Measurements from ENCODE around the gene GRAP2.

The GRAP2 gene

DNA sequence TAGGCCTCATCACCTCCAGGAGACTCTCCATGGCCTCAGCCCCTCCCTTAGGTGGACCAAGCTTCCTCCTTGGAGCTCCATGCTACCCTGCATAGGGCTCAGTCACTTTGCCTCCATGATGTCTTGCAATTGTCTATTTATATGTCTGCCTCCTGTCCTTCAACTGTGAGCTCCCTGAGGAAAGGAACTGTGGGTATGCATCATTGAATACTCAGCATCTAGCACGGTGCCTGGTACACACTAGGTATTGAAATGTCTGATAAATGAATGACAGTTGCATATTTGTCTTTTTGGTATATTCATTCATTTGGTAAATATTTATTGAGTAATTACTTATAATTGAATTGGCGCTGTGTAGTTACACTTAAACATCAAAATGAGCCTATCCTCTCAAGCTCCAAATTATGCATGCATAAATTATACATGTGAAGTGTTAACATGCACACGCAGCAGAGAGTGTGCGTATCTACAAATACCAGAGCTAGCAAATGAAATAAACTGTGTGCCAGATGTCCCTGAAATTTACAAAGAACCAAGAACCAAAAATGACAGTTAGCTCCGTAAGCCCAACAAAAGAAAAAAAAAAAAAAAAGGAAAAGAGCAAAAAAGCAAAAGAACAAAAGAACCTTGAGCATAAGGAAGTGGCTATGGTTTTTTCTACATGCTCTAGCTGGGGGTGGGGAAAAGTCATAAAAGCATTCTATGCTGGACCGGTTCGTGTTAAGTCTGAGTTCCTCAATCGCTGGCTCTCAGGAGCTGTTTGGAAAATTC, 25.2 kb downstream of the GRAP2 start:
- DNase-seq = no peak

DNA sequence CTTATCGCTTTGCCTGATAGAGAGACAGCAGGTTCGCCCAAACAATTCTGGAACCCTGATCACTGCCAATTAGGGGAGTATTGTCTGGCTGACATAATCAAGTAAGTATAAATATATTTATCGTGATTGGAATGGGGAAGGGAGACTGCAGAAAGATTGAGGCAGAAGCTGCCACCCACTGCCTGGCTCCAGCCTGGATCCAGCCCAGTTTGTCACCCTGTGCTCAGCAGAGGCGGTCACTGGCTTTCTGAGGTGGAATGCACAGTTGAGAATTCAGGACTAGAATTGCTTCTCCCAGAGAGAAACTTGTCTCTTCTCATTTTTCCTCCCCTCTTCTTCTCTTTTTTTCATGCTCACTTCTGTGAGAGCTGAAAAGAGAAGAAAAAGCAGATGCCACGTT, 25.9 kb downstream of the GRAP2 start:
- no peak for DNase-seq

DNA sequence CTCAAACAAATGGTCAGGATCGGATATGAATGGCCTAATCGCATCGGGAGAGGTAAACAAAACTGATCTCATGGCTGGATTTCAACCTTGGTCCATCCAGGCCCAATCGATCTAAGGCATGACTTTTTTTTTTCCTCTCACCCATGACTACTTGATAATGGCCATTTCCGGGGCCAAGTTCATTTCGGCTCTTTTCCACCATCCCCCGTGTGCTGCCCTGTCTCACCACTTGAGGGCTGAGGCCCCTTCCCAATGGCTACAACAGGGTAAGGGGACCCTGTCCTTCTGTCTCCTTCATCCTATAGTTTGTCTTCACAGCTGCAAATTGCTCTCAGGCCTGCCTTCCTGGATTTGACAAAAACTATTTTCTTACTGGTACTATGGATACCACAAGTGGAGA, 26.7 kb downstream of the GRAP2 start:
- no peak for DNase-seq

DNA sequence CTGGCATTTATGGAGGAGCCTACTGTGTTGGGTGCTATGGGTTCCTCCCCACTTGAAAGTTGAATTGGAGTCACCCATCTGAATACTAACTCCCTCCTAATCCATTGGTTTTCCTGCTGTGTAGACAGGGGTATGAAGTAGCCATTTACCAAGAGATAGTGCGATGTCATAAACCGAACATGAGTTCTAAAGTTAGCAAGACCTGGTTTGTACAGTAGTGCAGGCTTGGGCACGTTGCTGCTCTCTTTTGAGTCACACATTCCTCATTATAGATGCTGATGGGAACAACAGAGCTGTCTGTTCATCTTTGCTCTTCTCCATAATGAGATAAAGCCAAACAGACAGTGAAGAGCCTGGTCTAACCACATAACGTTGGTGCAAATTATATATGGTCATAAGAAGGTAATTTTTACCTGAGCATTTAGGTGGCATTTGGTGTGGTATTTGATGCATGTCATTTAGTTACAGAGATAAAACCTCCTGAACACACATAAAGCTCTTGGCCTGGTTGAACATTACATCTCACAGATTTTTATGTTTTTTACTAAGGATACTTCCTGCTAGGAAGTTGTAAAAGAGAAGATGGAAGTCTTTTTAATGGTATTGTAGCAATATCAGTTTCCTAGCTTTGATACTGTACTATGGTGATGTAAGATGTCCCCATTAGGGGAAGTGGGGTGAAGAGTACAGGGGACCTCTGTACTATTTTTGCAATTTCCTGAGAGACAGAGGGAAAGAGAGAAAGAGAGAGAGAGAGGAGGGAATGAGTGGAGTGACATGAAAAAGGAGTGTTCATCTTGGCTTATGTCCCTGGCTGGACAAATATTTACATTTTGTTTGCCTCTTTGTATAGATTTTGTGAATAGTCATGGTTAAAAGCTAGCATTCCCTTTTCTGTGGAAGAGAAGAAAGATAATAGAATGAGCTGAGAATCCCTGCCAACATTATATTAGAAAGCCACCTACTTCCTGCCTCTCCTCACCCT, 27.9 kb downstream of the GRAP2 start:
- no peak for DNase-seq

DNA sequence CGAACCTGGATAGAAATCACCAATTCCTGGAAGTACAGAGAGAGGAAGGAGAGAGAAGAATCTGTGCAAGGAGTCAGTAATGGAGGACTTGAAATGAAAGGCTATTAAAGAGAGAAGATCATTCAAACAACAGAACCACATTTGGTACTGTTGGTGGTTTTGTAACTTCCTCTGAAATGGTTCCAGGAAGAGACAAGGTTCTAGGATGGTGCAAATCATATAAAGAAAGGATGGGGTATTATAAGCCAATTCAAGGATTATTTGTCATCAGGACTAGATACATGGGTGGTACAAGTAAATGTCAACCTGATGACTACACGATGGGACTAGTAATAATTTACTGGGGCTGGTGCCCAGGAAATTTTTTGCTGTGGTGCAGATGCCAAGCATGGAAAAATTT, 30.4 kb downstream of the GRAP2 start:
- DNase-seq = no peak

DNA sequence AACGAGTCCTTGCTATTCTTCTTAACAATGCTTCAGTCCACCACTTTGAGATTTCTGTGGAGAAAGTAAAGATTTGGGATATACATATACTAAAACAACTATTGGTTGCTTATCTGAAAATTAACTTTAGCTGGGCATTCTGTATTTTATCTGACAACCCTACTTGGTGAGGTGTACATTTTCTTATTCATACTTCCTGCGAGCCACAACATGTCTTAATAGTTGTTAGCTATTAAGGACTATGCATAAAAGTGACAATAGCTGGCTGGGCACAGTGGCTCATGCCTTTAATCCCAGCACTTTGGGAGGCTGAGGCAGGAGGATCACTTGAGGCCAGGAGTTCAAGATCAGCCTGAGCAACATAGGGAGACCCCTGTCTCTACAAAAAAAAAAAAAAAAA, 31.3 kb downstream of the GRAP2 start:
- no peak for DNase-seq

DNA sequence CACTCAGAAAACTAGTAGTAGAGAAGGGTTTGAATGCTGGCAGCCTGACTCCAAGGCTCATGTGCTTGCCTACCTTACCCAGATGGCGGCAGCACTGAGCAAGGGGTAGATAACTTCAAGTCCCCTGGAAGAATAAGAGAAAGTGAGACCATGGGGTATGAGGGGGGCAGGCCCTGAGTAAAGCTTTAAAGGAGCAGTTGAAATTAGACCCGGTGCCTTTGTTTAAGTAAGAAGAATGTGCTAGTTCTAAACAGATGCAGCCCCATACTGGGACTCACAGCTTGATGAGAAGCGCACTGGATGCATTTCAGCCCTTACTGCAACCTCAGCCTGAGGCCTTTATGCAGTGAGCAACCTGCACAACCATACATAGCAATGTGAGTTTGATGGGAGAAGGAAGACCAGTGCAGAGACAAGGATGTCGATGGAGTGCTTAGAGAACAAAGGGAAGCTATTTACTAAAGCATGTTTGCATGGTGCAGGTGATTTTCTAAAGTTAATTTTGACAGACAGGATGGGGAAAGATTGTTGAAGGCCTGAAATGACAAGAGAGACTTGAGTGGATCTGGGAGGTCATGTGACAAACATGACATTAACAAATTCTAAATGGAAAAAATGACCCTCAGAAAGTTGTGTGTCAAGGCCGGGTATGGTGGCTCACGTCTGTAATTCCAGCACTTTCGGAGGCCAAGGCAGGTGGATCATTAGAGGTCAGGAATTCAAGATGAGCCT, 32.2 kb downstream of the GRAP2 start:
- DNase-seq = peak; percentile 7

DNA sequence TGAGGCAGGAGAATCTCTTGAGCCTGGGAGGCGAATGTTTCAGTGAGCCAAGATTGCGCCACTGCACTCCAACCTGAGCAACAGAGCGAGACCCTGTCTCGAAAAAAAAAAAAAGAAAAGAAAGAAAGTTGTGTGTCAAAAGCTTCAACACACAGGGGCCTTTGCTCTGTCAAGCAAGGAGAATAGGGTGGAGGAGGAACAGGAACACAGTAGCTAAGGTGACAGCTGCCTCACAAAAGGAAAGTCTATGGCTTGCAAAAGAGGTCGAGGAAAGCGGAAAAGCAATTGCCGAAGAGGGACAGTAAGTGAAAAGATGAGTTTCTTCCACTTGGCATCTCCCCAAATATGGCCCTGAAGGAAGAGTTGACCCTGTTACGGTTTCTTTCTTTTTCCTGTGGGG, 32.9 kb downstream of the GRAP2 start:
- no peak for DNase-seq

DNA sequence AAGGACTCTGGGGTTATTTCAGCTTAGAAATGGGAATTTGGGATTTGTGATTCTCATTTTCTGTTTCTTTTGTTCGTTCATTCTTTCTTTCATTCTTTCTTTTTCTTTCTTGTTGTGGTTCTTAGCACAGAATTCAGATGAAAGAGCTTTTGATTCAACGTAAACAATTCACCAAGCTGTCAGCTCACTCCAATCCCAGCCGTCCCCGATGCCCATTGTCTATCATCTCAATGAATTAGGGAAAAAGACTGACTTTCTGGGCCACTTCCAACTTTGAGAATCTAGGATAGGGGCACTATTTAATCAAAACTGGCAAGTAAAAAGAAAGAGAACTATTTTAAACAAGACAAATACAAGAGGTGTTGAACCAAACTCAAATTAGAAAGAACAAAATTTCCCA, 34.2 kb downstream of the GRAP2 start:
- no peak for DNase-seq

DNA sequence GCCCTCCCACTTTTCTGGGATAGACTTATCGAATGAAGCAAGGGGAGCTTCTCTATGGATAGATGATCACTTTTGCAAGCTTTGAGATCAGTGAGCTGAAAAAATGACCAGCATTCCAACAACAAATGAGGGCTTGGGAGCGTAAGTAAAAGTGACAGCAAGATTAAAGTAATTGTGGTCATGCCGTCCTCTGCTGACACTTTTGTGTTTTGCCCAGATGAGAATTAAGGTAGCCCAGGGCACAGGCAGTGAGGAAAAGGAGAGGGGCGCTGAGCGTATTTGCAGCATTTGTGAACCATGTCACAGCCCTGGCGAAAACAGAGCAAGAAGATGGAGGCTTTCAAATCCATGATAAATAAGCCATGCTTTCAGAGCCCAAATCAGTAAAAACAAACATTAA, 34.7 kb downstream of the GRAP2 start:
- no peak for DNase-seq

DNA sequence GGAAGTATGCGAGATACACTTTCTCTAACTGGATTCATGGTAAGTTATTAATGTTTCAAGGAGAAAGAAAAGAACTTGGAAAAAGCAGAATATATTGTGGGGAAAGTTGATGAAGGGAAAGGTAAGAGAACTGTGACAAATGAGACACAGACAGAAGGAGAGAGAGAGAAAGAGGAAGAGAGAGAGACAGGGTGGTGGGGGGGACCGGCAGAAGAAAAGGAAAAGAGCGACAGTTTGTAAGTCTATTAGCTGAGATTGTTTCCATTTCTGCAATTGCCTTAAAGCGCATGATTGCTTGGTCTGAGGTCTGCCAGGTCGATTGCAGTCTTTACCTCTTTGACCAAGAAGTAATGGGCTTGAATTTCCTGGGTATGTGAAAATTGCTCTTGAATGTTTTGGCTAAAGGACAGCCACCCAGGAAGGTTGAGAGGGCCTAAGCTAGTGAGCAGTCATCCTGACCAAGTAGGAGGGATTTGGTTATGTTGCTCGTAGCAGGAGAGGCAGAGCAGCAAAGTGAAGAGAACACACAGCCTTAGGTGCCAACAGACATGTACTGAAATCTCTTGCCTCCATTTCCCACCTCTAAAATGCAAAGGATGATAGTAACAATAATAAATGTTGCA, 35.8 kb downstream of the GRAP2 start:
- DNase-seq = no peak

DNA sequence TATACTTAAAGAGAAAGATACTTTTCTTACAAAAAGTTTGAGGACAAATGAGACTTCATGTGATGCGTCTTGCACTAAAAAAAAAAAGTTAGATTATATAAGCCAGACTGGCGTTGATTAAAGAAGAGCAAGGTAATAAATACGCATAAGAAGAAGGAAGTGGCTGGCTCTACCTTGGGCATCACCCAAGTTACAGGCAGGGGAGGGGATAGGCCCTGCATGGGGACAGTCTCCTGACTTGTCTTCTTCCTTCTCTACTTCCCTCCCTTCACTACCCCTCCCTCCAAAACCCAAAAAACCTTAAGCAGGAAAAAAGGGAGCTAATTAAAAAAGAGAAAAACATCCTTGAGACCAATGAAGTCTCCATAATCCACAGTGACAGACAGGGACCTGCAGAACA, 37.0 kb downstream of the GRAP2 start:
- DNase-seq = no peak

DNA sequence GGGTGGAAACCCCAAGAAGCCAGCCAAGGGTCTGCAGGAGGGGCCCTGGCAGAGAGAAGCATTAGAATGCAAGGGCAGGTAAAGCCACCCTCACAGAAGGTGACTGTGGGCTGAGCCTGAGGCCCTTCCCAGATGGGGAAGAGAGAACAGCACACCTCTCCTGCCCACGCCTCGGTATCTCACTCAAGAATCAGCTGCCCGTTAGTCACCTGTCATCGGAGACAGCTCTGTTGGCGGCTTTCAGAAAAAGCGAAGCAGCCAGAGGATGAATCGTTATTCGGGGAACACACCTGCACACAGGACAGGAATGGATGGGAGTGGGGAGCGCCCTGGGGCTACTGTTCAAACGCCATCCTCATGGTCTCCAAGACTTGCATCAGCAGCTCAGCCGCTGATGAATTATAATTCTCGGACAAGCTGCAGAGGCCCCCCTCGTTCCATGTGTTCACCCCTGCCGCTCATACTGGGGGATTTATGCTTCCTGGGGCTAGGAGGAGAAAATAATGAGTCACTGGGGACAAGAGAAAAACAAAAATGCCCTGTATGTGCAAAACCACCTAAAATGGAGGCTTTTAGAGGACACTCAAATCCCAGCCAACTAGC, 37.7 kb downstream of the GRAP2 start:
- DNase-seq = no peak

DNA sequence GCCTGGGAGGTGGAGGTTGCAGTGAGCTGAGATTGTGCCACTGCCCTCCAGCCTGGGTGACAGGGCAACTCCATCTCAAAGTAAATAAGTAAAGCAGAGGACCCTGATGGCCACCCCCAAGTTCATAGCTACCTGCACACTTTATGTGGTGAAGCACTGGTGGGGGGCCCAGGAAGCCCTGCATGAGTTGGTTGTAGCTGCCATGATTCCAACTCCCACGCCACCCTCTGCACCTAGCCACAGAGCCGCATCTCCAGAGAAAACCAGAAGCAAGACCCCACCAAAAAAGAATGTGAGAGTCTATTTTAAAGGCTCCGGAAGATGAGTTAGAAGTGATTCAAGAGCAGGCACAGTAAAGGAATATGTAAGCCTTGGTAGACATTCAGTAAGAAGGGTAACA, 38.9 kb downstream of the GRAP2 start:
- DNase-seq = no peak

DNA sequence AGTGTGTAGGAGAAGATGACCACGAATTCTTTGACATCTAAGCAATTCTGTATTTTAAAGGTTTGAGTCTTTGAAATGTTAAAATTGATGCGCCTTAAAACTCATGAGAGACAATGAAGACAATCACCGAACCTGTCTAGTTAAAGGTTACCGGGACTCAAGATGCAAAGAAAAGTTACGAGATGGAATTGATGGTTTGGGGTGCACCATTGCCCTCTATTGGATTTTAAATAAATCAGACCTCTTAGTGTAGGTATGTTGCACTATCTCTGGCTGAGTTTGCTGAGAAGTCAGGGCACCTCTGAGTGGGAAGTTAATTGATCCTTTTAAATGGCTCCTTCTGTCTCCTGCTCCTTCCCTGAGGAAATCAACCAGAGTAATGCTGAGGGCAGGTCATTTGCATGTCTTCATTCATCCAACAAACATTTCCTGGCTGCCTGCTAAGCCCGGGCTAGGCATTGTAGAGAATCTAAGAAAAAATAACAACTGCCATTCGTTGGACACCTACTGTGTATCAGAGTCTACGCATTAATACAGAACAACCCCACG, 39.9 kb downstream of the GRAP2 start:
- no peak for DNase-seq

DNA sequence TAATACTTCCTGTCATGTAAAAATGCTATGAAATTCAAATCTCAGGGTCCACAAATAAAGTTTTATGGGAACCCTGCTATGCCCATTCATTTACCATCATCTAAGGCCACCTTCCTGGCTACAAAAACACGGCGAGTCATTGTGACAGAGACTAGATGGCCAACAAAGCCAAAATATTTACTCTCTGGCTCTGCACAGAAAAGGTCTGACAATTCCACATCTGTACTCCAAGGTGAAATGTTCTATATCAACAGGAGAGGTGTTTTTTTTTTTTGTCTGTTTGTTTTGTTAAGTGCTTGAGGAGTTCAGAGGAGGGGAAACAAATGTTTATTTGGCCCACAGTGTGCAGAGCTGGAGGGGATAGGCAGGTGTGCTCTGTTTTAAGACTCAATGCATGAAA, 40.7 kb downstream of the GRAP2 start:
- no peak for DNase-seq

DNA sequence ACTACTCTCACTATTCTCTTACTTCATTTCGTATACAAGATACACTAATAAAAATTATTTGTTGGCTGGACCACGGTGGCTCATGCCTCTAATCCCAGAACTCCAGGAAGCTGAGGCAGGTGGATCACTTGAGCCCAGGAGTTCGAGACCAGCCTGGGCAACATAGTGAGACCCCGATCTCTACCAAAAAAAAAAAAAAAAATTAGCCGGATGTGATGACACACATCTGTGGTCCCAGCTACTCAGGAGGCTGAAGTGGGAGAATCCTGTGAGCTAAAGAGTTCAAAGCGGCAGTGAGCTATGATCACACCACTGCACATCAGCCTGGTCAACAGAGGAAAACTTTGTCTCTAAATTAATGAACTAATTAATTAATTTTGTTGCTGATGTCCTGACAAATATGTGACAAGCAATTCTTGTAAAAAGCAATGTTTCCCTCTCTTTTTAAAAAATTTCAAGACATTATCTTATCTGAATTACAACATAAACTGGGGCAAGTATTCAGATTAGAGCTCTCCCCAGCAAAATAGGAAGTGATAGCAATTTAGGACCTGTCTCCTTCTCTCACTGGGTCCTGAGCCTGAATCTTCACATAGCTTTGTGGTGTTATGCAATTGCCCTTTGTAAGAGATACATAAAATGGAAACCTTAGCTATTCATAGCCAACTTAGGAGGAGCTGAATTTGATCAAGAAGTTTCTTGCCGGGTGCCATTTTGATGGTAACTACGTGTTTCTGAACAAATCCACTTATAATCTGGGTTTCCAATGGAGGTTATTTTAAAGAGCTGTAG, 41.8 kb downstream of the GRAP2 start:
- DNase-seq = no peak

DNA sequence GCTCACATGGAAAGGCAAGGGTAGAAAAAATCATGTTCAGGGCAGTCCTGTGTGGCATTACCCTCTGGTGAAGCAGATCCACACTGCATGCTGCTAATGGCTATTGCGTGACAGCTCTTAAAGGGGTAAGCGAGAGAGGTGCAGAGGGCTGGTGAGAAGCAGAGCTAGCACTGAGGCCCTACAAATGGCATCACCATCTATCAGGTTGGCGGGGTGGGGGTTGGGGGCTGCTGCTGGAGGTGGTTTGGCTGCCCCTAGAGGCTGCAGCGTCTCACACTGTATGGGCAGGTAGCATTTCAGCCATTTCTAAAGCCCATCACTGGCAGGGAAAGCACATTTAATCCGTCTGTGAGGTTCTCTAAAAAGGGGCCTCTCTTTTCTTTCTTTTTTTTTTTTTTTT, 42.5 kb downstream of the GRAP2 start:
- no peak for DNase-seq

DNA sequence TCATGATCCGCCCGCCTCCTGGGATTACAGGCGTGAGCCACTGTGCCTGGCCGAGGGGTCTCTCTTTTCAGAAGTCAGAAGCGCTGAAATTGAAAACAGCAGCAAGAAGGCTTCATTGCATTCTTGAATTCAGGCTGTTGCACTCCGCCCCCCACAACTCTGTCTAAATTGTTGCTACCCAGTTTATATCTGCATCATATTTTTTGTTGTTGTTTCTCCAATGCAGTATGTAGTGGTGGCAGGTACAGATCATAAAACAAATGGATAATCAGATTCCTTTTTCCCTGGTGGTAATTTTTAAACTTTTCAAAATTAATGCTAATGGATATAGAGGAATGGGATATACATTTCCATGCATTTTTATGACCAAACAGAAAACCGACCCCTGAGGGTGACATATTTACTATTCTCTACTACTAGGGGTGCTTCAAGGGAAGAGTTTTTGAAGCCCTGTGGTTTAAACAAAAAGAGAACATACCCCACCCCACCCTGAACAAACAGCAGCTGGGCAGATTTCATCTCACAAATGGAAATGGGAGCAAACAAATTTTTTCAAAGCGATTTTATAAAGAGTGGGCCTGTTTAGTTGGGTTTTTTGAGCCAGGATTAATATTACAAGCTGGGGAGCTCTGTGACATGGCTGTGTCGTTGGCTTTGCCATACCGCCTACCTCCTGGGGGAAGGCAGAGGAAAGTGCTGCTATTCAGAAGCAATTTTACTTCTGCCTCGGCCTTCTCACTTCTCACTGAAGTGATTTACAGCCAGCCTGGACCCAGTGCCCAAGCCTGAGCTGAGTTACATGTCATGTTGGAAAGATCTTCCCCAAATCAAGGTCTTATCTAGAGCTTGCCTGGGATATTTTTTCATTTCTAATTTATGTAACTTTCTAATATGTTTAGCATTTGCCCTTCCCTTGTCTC, 43.3 kb downstream of the GRAP2 start:
- no peak for DNase-seq

DNA sequence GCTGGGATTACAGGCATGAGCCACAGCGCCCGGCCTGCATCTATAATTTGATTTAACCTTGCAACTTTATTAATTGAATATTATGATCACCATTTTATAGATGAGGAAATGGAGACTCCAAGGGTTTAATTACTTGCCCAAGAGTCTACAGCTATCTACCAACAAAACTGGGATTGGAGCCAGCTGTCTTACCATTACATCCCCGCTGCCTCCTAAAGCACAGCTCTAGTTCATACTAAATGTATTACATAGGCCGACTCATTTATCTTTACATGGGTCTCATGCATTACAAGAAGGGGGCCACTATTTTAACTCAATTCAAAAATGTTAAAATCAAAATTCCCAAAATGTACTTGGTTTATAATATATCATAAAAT, 45.2 kb downstream of the GRAP2 start:
- no peak for DNase-seq

All from fibroblast of skin of right biceps (primary cell).